Astrocyte (in vitro differentiated cells and primary cell): ENCODE data around the gene LARGE1. TPM values are rescaled to one million over a fixed set of nuclear protein-coding genes. Genes with fewer than 3 reads are reported as not detected.

ENCODE experiments used
- DNase-seq: peaks from one replicate; pipeline ENCODE4 v3.0.0-alpha.2; 2010; ENCODE audit warnings: low read depth
- FAIRE-seq: peaks from 2 replicates; lab custom pipeline; 2011; peaks lifted over from hg19 to GRCh38; lab: Jason Lieb, UNC
- H2AFZ ChIP-seq: 2 replicates; pipeline ENCODE4 v1.6.0; 2012; ENCODE audit warnings: low read depth, low read length, inconsistent platforms
- H3K27ac ChIP-seq: 2 replicates; pipeline ENCODE4 v1.5.1; 2011; ENCODE audit warnings: low read depth, low read length, inconsistent platforms
- H3K27me3 ChIP-seq: 2 replicates; pipeline ENCODE4 v1.6.0; 2011; ENCODE audit warnings: low read length, inconsistent platforms; ENCODE audit not compliant: insufficient read depth
- H3K36me3 ChIP-seq: 2 replicates; pipeline ENCODE4 v1.5.1; 2011; ENCODE audit warnings: low read length, inconsistent platforms; ENCODE audit not compliant: insufficient read depth
- H3K4me1 ChIP-seq: 2 replicates; pipeline ENCODE4 v1.5.1; 2011; ENCODE audit warnings: low read length, inconsistent platforms; ENCODE audit not compliant: insufficient read depth
- H3K4me2 ChIP-seq: 2 replicates; pipeline ENCODE4 v1.6.0; 2012; ENCODE audit warnings: low read length, inconsistent platforms
- H3K4me3 ChIP-seq: 2 replicates; pipeline ENCODE4 v1.5.1; 2011; ENCODE audit warnings: low read depth, mild to moderate bottlenecking, low read length, inconsistent platforms; ENCODE audit not compliant: insufficient read depth
- H3K79me2 ChIP-seq: 2 replicates; pipeline ENCODE4 v1.6.0; 2012; ENCODE audit warnings: mild to moderate bottlenecking, low read length, inconsistent platforms; ENCODE audit not compliant: insufficient read depth
- H3K9ac ChIP-seq: 2 replicates; pipeline ENCODE4 v1.6.0; 2012; ENCODE audit warnings: mild to moderate bottlenecking, low read length, inconsistent platforms
- H3K9me3 ChIP-seq: 2 replicates; pipeline ENCODE4 v1.5.1; 2012; ENCODE audit warnings: low read depth, mild to moderate bottlenecking, low read length, inconsistent platforms; ENCODE audit not compliant: insufficient read depth
- H4K20me1 ChIP-seq: 2 replicates; pipeline ENCODE4 v1.6.0; 2012; ENCODE audit warnings: low read length, inconsistent platforms; ENCODE audit not compliant: insufficient read depth
- H3K27ac Mint-ChIP-seq: one replicate; pipeline ENCODE4 v1.8.0; 2021; ENCODE audit warnings: mild to moderate bottlenecking, mixed read lengths; ENCODE audit not compliant: unreplicated experiment
- H3K27me3 Mint-ChIP-seq: one replicate; pipeline ENCODE4 v1.8.0; 2021; ENCODE audit warnings: low read depth, mixed read lengths; ENCODE audit not compliant: unreplicated experiment
- H3K36me3 Mint-ChIP-seq: one replicate; pipeline ENCODE4 v1.8.0; 2021; ENCODE audit warnings: low read depth, mixed read lengths; ENCODE audit not compliant: unreplicated experiment
- H3K4me1 Mint-ChIP-seq: one replicate; pipeline ENCODE4 v1.8.0; 2021; ENCODE audit warnings: low read depth, mixed read lengths; ENCODE audit not compliant: unreplicated experiment
- H3K4me3 Mint-ChIP-seq: one replicate; pipeline ENCODE4 v1.8.0; 2021; ENCODE audit warnings: mild to moderate bottlenecking, moderate library complexity, mixed read lengths; ENCODE audit not compliant: unreplicated experiment
- H3K9me3 Mint-ChIP-seq: one replicate; pipeline ENCODE4 v1.8.0; 2021; ENCODE audit warnings: mild to moderate bottlenecking, mixed read lengths; ENCODE audit not compliant: unreplicated experiment
- CTCF ChIP-seq: IDR thresholded peaks from 2 replicates; pipeline ENCODE4 v1.5.1; 2011; ENCODE audit warnings: low read depth, mild to moderate bottlenecking, inconsistent platforms, low read length, moderate library complexity; ENCODE audit not compliant: insufficient read depth
- EZH2 ChIP-seq: IDR thresholded peaks from 2 replicates; pipeline ENCODE4 v1.6.1; 2012; ENCODE audit warnings: mild to moderate bottlenecking, low read length, inconsistent platforms; ENCODE audit not compliant: insufficient read depth
- total RNA-seq: library from RNA; stranded (reverse); gene quantifications from 2 replicates; pipeline ENCODE4 v1.2.1, GENCODE V29; 2021

LARGE1 gene
- total RNA-seq, 1 donor from 2014 or later: 92.6 TPM

- Mint-ChIP-seq H3K27ac (no peak overlapping the region), H3K4me3 (no peak overlapping the region), H3K36me3 (peaks cover 21% of the 10 kb centered on the region), H3K9me3 (no peaks in the 10 kb centered on the region), H3K27me3 (no peaks in the 10 kb centered on the region), H3K4me1 (no peaks in the 10 kb centered on the region)
- DNase-seq: no peak
- Histone ChIP-seq H3K4me3 (no peak overlapping the region), H3K79me2 (no peaks in the 10 kb centered on the region), H3K9ac (no peak overlapping the region), H3K36me3 (no peaks in the 10 kb centered on the region), H3K4me2 (no peak overlapping the region), H3K27me3 (no peaks in the 10 kb centered on the region), H3K9me3 (no peaks in the 10 kb centered on the region), H4K20me1 (no peaks in the 10 kb centered on the region), H2AFZ (no peak overlapping the region), H3K27ac (no peak overlapping the region), H3K4me1 (no peaks in the 10 kb centered on the region)
- TF ChIP-seq CTCF (no peak), EZH2 (no peak)
- no peak for FAIRE-seq
These were observed 315.1 kb downstream of the LARGE1 start for GRCh38 chr22:33605221-33605620.

- FAIRE-seq (no peak), DNase-seq (no peak)
- Histone ChIP-seq H3K4me3 (no peak overlapping the region), H3K4me2 (no peak overlapping the region), H3K4me1 (no peaks in the 10 kb centered on the region), H3K9ac (no peak overlapping the region), H3K9me3 (no peaks in the 10 kb centered on the region), H3K36me3 (no peaks in the 10 kb centered on the region), H2AFZ (no peak overlapping the region), H3K79me2 (no peaks in the 10 kb centered on the region), H3K27ac (no peak overlapping the region), H3K27me3 (no peaks in the 10 kb centered on the region), H4K20me1 (no peaks in the 10 kb centered on the region)
- peaks cover 31% of the 10 kb centered on the region for H3K36me3 Mint-ChIP-seq
- H3K27me3 Mint-ChIP-seq: no peaks in the 10 kb centered on the region
- TF ChIP-seq EZH2 (no peak), CTCF (no peak)
- peaks cover 2% of the 10 kb centered on the region for H3K9me3 Mint-ChIP-seq
- H3K4me1 Mint-ChIP-seq: no peaks in the 10 kb centered on the region
- H3K4me3 Mint-ChIP-seq: no peak overlapping the region
- no peak overlapping the region for H3K27ac Mint-ChIP-seq
These were observed 319.2 kb downstream of the LARGE1 start for GRCh38 chr22:33601062-33601461.

GRCh38 chr22:33600595-33600994 lies 319.7 kb downstream of the LARGE1 start:
- no peaks in the 10 kb centered on the region for H3K79me2 ChIP-seq
- no peak overlapping the region for H3K27ac ChIP-seq
- no peaks in the 10 kb centered on the region for H3K4me1 ChIP-seq
- H3K9ac ChIP-seq: no peak overlapping the region
- no peaks in the 10 kb centered on the region for H3K9me3 ChIP-seq
- H3K4me2 ChIP-seq: no peak overlapping the region
- Mint-ChIP-seq H3K36me3 (peaks cover 31% of the 10 kb centered on the region), H3K9me3 (peaks cover 2% of the 10 kb centered on the region), H3K4me3 (no peak overlapping the region), H3K4me1 (no peaks in the 10 kb centered on the region), H3K27ac (no peak overlapping the region), H3K27me3 (no peaks in the 10 kb centered on the region)
- no peak for TF ChIP-seq CTCF
- no peak overlapping the region for H3K4me3 ChIP-seq
- H3K36me3 ChIP-seq: no peaks in the 10 kb centered on the region
- no peak for FAIRE-seq
- no peaks in the 10 kb centered on the region for H3K27me3 ChIP-seq
- no peak overlapping the region for H2AFZ ChIP-seq
- H4K20me1 ChIP-seq: no peaks in the 10 kb centered on the region
- no peak for DNase-seq
